GM21360 (cell line): ENCODE measurements around the gene MAP2K5.

Source experiments
- ATAC-seq: cut with Tn5 transposase; IDR thresholded peaks from one replicate; pipeline ENCODE4 v1.9.1; 2021; ENCODE audit warnings: mild to moderate bottlenecking, moderate library complexity; ENCODE audit not compliant: unreplicated experiment

MAP2K5 gene

GRCh38 chr15:67820992-67821783 is 278.7 kb downstream of the MAP2K5 start:
- ATAC-seq, result no peak

- ATAC-seq, result no peak
Observed at GRCh38 chr15:67821784-67822440, 279.4 kb downstream of the MAP2K5 start.

DNA sequence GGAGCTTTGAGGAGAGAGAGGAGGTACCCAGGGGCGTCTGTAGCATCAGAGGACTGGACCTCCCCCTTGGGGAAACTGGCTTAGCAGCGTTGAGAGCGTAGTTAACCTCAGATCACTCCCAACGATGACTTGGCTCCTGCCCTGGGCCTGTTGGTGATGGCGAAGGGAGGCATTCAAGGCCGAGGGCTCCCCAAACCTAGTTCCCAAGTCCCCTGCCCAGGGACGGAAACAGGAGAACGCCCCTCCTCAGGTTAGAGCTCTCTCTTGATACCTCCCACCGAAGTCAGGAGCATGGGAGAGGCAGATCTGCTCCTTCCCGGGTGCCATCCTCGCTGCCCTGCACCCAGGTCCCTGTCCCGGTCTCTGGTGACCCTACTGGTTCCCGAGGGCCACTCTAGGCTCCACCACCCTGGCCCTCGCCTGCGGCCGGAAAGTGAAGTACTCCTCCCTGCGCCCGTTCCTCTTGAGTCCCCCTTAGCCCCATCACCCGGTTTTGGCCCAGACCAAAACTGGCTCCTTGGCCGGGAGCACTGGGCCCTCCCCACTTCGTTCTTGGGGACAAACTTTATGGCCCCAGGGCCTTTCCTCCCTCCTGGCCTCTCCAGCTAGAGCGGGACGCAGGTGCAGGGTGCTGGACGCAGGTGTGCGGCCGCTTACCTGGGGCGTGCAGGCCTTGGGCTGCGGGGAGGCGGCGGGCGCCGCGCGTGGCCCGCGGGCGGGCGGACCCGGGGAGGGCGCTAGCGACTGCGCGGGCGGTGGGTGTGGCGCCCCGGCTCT is 280.2 kb downstream of the MAP2K5 start:
- ATAC-seq, result no peak

GRCh38 chr15:67823314-67824196 is 281.1 kb downstream of the MAP2K5 start:
- no peak for ATAC-seq

DNA sequence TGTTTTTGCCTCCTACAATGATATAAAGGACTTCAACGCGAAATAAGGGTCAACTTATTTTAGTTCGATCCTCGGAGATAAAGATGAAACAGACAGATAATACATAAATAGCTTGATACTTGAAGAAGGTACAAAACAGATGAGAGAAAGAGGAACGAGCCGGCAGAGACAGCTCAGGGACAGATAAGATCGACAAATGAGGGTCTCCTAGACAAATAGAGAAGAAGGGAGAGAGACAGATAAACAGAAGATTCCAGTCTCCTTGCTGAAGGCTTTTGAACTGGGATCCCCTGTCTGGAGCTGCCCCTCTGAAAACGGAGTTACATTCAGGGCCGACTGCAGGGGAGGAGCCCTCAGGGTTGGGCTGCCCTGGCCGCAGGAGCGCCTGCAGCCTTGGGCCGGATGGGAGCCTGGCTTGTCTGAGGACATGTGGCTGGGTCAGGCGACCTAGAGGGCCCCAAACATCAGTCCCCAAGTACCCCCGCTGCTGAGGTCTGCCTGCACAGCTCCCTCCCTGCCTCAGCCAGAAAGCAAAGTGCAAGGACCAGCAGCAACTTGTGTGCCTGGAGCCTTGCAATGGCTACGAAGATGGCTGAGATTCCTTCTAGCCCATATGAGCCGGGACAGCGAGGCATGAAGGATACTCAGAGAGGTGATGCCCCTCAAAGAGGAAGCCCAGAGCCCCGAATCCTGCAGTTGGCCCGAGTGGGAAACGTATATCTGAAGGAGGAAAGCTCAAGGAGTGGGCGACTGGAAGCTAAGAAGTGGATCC is 281.9 kb downstream of the MAP2K5 start:
- ATAC-seq, result no peak

- no peak for ATAC-seq
Observed at GRCh38 chr15:67824976-67825880, 282.7 kb downstream of the MAP2K5 start, which contains the start of gene SKOR1. SKOR1 (plus strand) TSS chr15:67825509; CDS start chr15:67825603, 94 bp downstream.

DNA sequence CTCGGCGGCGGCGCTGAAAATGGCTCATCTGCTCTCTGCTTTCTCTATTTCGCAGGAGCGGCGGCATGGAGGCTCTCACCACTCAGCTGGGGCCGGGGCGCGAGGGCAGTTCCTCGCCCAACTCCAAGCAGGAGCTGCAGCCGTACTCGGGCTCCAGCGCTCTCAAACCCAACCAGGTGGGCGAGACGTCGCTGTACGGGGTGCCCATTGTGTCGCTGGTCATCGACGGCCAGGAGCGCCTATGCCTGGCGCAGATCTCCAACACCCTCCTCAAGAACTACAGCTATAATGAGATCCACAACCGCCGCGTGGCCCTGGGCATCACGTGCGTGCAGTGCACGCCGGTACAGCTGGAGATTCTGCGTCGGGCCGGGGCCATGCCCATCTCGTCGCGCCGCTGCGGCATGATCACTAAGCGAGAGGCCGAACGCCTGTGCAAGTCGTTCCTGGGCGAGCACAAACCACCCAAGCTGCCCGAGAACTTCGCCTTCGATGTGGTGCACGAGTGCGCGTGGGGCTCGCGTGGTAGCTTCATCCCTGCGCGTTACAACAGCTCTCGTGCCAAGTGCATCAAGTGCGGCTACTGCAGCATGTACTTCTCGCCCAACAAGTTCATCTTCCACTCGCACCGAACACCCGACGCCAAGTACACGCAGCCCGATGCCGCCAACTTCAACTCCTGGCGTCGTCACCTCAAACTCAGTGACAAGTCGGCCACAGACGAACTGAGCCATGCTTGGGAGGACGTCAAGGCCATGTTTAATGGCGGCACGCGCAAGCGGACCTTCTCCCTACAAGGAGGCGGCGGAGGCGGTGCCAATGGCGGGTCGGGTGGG is 283.6 kb downstream of the MAP2K5 start:
- ATAC-seq, result no peak

GRCh38 chr15:67826717-67827561 is 284.4 kb downstream of the MAP2K5 start:
- ATAC-seq, result no peak

DNA sequence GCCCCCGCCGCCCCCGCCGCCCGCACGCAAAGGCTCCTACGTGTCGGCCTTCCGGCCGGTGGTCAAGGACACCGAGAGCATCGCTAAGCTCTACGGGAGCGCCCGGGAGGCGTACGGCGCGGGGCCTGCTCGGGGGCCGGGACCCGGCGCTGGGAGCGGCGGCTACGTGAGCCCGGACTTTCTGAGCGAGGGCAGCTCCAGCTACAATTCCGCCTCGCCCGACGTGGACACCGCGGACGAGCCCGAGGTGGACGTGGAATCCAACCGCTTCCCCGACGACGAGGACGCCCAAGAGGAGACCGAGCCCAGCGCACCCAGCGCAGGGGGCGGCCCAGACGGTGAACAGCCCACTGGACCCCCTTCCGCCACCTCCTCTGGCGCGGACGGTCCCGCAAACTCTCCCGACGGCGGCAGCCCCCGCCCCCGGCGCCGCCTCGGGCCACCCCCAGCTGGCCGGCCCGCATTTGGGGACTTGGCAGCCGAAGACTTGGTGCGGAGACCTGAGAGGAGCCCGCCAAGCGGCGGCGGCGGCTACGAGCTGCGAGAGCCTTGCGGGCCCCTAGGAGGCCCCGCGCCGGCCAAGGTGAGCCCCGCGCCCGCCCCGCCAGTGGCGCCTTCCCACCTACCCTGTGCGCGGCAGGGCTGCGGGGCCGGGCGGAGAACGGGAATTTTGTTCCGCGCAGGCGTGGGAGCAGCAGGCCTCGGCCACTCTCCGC is 285.2 kb downstream of the MAP2K5 start:
- no peak for ATAC-seq

DNA sequence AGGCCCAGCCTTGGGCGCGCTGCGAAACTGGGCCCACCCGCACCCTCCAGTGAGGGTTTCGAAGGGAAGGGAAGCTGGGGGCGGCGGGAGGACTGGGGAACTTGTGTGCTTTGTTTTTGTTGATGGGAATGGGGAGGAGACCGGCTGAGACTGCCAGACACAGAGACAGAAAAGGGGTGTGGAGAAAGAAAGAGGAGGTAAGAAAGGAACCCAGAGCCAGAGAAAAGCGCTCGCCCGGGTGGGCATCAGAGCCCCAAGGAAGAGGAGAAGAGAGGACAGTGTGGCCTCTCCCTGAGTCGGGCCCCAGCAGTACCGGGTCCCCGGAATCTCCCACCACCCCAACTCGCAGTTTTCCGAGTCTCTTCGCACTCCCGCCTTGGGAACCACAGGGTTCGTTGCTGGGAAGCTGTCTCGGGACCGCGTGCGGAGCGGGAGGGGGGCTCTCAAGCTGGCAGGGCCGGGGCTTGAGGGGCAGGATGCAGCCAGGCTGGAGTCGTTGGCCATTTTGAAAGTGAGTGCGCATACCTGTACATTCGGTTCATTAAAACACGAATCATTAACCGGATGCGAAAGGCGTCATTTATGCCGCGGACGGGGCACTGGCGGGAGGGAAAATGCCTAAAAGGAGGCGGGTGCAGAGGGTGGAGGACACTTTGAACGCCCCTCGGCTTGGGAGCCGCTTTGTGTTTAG is 285.9 kb downstream of the MAP2K5 start:
- no peak for ATAC-seq

DNA sequence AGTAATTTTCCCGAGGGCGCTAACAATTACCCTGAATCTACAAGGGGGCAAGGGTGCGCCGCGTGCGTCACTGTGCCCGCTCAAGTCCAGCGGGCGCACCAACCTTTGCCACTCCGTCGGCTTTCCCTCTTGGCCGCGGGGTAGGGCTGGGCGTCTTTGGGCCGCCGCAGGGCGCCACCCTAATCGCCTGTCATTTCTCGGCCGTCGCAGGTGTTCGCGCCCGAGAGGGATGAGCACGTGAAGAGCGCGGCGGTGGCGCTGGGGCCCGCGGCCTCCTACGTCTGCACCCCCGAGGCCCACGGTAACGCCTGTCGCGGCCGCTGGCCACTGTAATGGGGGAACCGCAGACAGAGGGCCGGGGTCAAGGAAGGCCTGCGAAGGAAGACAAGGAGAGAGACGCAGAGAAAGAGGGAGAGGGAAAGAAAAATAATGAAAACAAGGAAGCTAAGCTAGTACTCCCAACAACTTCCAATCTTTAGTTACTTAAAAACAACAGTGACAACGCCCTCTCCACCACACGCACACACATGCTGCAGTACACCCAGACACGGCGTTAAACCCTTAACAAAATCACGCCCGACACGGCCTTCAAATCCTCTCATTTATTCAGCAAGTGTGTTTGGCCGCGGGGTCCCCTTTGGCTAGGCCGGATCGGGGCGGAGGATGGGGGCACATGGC is 286.6 kb downstream of the MAP2K5 start:
- ATAC-seq, result no peak

GRCh38 chr15:67829647-67830504 is 287.4 kb downstream of the MAP2K5 start:
- ATAC-seq, result no peak

- no peak for ATAC-seq
Observed at GRCh38 chr15:67831363-67831762, 288.9 kb downstream of the MAP2K5 start.

DNA sequence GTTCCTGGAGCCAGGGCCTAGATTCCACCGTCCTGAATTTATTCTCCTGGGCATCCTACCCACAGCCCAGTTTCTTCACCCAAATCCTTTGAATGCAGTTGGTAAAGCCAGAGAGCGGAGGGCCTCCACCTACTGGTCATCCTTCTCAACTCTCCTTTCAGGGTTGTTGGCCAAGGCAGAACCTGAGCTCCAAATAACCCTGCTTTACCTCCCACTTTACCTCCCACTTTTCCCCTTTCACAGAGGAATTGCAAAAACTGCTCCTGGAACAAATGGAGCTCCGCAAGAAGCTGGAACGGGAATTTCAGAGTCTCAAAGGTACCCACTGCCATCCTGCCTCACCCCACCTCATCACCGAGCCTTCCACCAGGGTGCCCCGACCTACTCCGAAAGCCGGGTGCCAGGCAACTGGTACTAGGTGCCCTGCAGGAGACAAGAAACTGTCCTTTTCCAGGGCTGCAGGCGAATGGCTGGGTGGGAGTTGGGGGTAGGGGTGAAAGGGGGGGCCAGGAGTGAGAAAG is 289.6 kb downstream of the MAP2K5 start:
- ATAC-seq, result no peak
